Activated naive CD8-positive, alpha-beta T cell treated with anti-CD3 and anti-CD28 coated beads, Interleukin-2, amount 50 U/mL, for 16 hours (primary cell): ENCODE data around the gene ITK.
"Not testable (repeated sequence)": the region's sequence is repeated elsewhere in the genome, so short reads cannot be mapped to it uniquely, and the experiment has no call there.

Experiments
- DNase-seq: peaks from one replicate; pipeline ENCODE4 v3.0.0-alpha.2; 2020; ENCODE audit warnings: low read depth, low spot score

The ITK gene

GRCh38 chr5:157210652-157211051, 30.0 kb downstream of the ITK start:
- not testable (repeated sequence) for DNase-seq

GRCh38 chr5:157212307-157212706, 31.7 kb downstream of the ITK start:
- DNase-seq: no peak

- no peak for DNase-seq
Measured at GRCh38 chr5:157213527-157214243, 33.0 kb downstream of the ITK start.

GRCh38 chr5:157214415-157214814, 33.8 kb downstream of the ITK start:
- no peak for DNase-seq

- DNase-seq: no peak
Measured at GRCh38 chr5:157214861-157215513, 34.3 kb downstream of the ITK start.

GRCh38 chr5:157215514-157216167, 35.0 kb downstream of the ITK start:
- no peak for DNase-seq

GRCh38 chr5:157216391-157217142, 35.9 kb downstream of the ITK start:
- no peak for DNase-seq

- DNase-seq: no peak
Measured at GRCh38 chr5:157217289-157218024, 36.8 kb downstream of the ITK start.

- no peak for DNase-seq
Measured at GRCh38 chr5:157219491-157220271, 39.0 kb downstream of the ITK start.

GRCh38 chr5:157221959-157222358, 41.3 kb downstream of the ITK start:
- no peak for DNase-seq

GRCh38 chr5:157222506-157223230, 42.0 kb downstream of the ITK start:
- peak; percentile 78 for DNase-seq

- no peak for DNase-seq
Measured at GRCh38 chr5:157225469-157226422, 45.1 kb downstream of the ITK start.

GRCh38 chr5:157230610-157231009, 50.0 kb downstream of the ITK start:
- no peak for DNase-seq

- DNase-seq: no peak
Measured at GRCh38 chr5:157232706-157233105, 52.1 kb downstream of the ITK start.

GRCh38 chr5:157233515-157233914, 52.9 kb downstream of the ITK start:
- no peak for DNase-seq

GRCh38 chr5:157236423-157236822, 55.8 kb downstream of the ITK start:
- DNase-seq: no peak

- no peak for DNase-seq
Measured at GRCh38 chr5:157241483-157241882, 60.8 kb downstream of the ITK start.

- DNase-seq: not testable (repeated sequence)
Measured at GRCh38 chr5:157244704-157245103, 64.1 kb downstream of the ITK start.

GRCh38 chr5:157245476-157245875, 64.8 kb downstream of the ITK start:
- DNase-seq: no peak
